H9 (cell line): ENCODE results near the gene KIF21A. TPM values are rescaled to one million over a fixed set of nuclear protein-coding genes. Genes with fewer than 3 reads are reported as not detected.

Experiments
- DNase-seq: peaks from one replicate; pipeline ENCODE4 v3.0.0-alpha.2; 2017
- H2AFZ ChIP-seq: one replicate; pipeline ENCODE4 v1.6.1; 2013; ENCODE audit warnings: mild to moderate bottlenecking, low read length, control low read depth, moderate library complexity
- H2AK5ac ChIP-seq: 2 replicates; pipeline ENCODE4 v1.6.1; 2013; ENCODE audit warnings: low read length, control low read depth, mixed read lengths; ENCODE audit not compliant: insufficient read length
- H2BK120ac ChIP-seq: one replicate; pipeline ENCODE4 v1.6.1; 2013; ENCODE audit warnings: low read depth, mild to moderate bottlenecking, low read length, control low read depth, inconsistent platforms; ENCODE audit not compliant: poor library complexity, severe bottlenecking
- H2BK12ac ChIP-seq: 2 replicates; pipeline ENCODE4 v1.6.1; 2013; ENCODE audit warnings: low read length, control low read depth, mixed read lengths, low read depth; ENCODE audit not compliant: insufficient read length
- H2BK15ac ChIP-seq: 2 replicates; pipeline ENCODE4 v1.6.1; 2013; ENCODE audit warnings: low read depth, low read length, control low read depth
- H2BK20ac ChIP-seq: one replicate; pipeline ENCODE4 v1.6.1; 2013; ENCODE audit warnings: low read depth, mild to moderate bottlenecking, low read length, control low read depth, inconsistent platforms; ENCODE audit not compliant: poor library complexity, severe bottlenecking
- H2BK5ac ChIP-seq: 2 replicates; pipeline ENCODE4 v1.6.1; 2013; ENCODE audit warnings: low read length, control low read depth, mixed read lengths; ENCODE audit not compliant: insufficient read length
- H3K14ac ChIP-seq: 2 replicates; pipeline ENCODE4 v1.6.1; 2013; ENCODE audit warnings: low read length, control low read depth; ENCODE audit not compliant: insufficient read depth
- H3K18ac ChIP-seq: 2 replicates; pipeline ENCODE4 v1.6.1; 2013; ENCODE audit warnings: low read depth, mild to moderate bottlenecking, mixed read lengths, low read length, control low read depth; ENCODE audit not compliant: insufficient read length
- H3K23ac ChIP-seq: 2 replicates; pipeline ENCODE4 v1.6.1; 2013; ENCODE audit warnings: low read length, control low read depth, mixed read lengths, low read depth; ENCODE audit not compliant: insufficient read length
- H3K23me2 ChIP-seq: 2 replicates; pipeline ENCODE4 v1.6.1; 2013; ENCODE audit warnings: low read depth, mild to moderate bottlenecking, mixed read lengths, low read length, control low read depth; ENCODE audit not compliant: insufficient read length, poor library complexity, severe bottlenecking
- H3K27ac ChIP-seq: 2 replicates; pipeline ENCODE4 v1.5.1; 2013; ENCODE audit warnings: low read length, control low read depth, mixed read lengths, low read depth; ENCODE audit not compliant: insufficient read length
- H3K27me3 ChIP-seq: 2 replicates; pipeline ENCODE4 v1.6.1; 2013; ENCODE audit warnings: low read length, control low read depth, inconsistent platforms; ENCODE audit not compliant: insufficient read depth
- H3K4ac ChIP-seq: 2 replicates; pipeline ENCODE4 v1.6.1; 2013; ENCODE audit warnings: low read depth, mild to moderate bottlenecking, control low read depth, inconsistent platforms, low read length, moderate library complexity
- H3K4me1 ChIP-seq: 2 replicates; pipeline ENCODE4 v1.6.1; 2013; ENCODE audit warnings: low read length, control low read depth, inconsistent platforms; ENCODE audit not compliant: insufficient read depth
- H3K4me2 ChIP-seq: 2 replicates; pipeline ENCODE4 v1.6.1; 2013; ENCODE audit warnings: low read length, control low read depth, mixed read lengths; ENCODE audit not compliant: insufficient read length, insufficient read depth
- H3K56ac ChIP-seq: 2 replicates; pipeline ENCODE4 v1.6.1; 2013; ENCODE audit warnings: low read depth, mild to moderate bottlenecking, mixed read lengths, low read length, control low read depth; ENCODE audit not compliant: insufficient read length
- H3K79me1 ChIP-seq: 2 replicates; pipeline ENCODE4 v1.6.1; 2013; ENCODE audit warnings: low read depth, mild to moderate bottlenecking, moderate library complexity, low read length, control low read depth, inconsistent platforms; ENCODE audit not compliant: insufficient read depth, poor library complexity, severe bottlenecking
- H3K79me2 ChIP-seq: 2 replicates; pipeline ENCODE4 v1.6.1; 2013; ENCODE audit warnings: low read length, control low read depth, inconsistent platforms; ENCODE audit not compliant: insufficient read depth
- H3K9ac ChIP-seq: 2 replicates; pipeline ENCODE4 v1.6.1; 2013; ENCODE audit warnings: low read length, control low read depth, mixed read lengths; ENCODE audit not compliant: insufficient read length; ENCODE audit errors: extremely low read depth
- H3K9me3 ChIP-seq: one replicate; pipeline ENCODE4 v1.6.1; 2013; ENCODE audit warnings: low read depth, low read length, inconsistent platforms; ENCODE audit not compliant: control insufficient read depth
- H3T11ph ChIP-seq: one replicate; pipeline ENCODE4 v1.6.1; 2013; ENCODE audit warnings: mild to moderate bottlenecking, low read length, control low read depth, inconsistent platforms
- H4K20me1 ChIP-seq: one replicate; pipeline ENCODE4 v1.6.1; 2013; ENCODE audit not compliant: control insufficient read depth, insufficient read length, insufficient read depth
- H4K5ac ChIP-seq: 2 replicates; pipeline ENCODE4 v1.6.1; 2013; ENCODE audit warnings: low read depth, mild to moderate bottlenecking, mixed read lengths, low read length, control low read depth; ENCODE audit not compliant: insufficient read length
- H4K8ac ChIP-seq: replicated peaks from 2 replicates; pipeline ENCODE4 v1.6.1; 2013; ENCODE audit warnings: low read length, control low read depth, mixed read lengths, low read depth; ENCODE audit not compliant: insufficient read length
- H4K91ac ChIP-seq: 2 replicates; pipeline ENCODE4 v1.6.1; 2013; ENCODE audit warnings: low read depth, mild to moderate bottlenecking, moderate library complexity, mixed read lengths, low read length, control low read depth; ENCODE audit not compliant: insufficient read length
- H3K27ac Mint-ChIP-seq, 3 experiments: 2 replicates in 2 of 3; 3 replicates in 1 of 3; pipeline ENCODE4 v1.8.0; 2020 to 2021; ENCODE audit warnings: mixed read lengths in 3 of 3, mild to moderate bottlenecking in 1 of 3, moderate library complexity in 1 of 3
- H3K27me3 Mint-ChIP-seq: 2 replicates; pipeline ENCODE4 v1.8.0; 2021; ENCODE audit warnings: low read depth, mild to moderate bottlenecking, moderate library complexity, mixed read lengths
- H3K36me3 Mint-ChIP-seq, 3 experiments: 2 replicates in 2 of 3; 3 replicates in 1 of 3; pipeline ENCODE4 v1.8.0; 2020 to 2021; ENCODE audit warnings: low read depth in 3 of 3, mixed read lengths in 3 of 3; ENCODE audit not compliant: insufficient read depth in 1 of 3
- H3K4me1 Mint-ChIP-seq, 2 experiments: 2 replicates each; pipeline ENCODE4 v1.8.0; 2020; ENCODE audit warnings: mixed read lengths in 2 of 2
- H3K4me3 Mint-ChIP-seq, 2 experiments: 2 replicates in 1 of 2; 3 replicates in 1 of 2; pipeline ENCODE4 v1.8.0; 2020 to 2021; ENCODE audit warnings: mild to moderate bottlenecking in 2 of 2, mixed read lengths in 2 of 2, moderate library complexity in 1 of 2
- H3K9me3 Mint-ChIP-seq, 2 experiments: 2 replicates in 1 of 2; 3 replicates in 1 of 2; pipeline ENCODE4 v1.8.0; 2020; ENCODE audit warnings: mild to moderate bottlenecking in 2 of 2, mixed read lengths in 2 of 2, moderate library complexity in 1 of 2
- WGBS: extraction: QIAGEN DNeasy Blood & Tissue Kit; methylation state at CpG from one replicate; pipeline ENCODE4 v1.1.7; 2013; ENCODE audit warnings: missing lambda C conversion rate, low lambda C conversion rate, mixed read lengths; ENCODE audit not compliant: insufficient read length; ENCODE audit errors: extremely low coverage; 5-methylcytosine and 5-hydroxymethylcytosine counted together
- total RNA-seq: library from RNA; stranded (reverse); gene quantifications from 2 replicates; pipeline ENCODE4 v1.2.1, GENCODE V29; 2021
- TF ChIP-seq, protein P1 (sequence below): fragments of 200-600 bp; sonication (generic); conservative IDR thresholded peaks from 3 replicates; pipeline ENCODE4 v1.8.0; 2021; ENCODE audit warnings: antibody characterized with exemption, mild to moderate bottlenecking

Gene KIF21A
- total RNA-seq, 1 experiment from 2014 or later, result 17.2 TPM

DNA sequence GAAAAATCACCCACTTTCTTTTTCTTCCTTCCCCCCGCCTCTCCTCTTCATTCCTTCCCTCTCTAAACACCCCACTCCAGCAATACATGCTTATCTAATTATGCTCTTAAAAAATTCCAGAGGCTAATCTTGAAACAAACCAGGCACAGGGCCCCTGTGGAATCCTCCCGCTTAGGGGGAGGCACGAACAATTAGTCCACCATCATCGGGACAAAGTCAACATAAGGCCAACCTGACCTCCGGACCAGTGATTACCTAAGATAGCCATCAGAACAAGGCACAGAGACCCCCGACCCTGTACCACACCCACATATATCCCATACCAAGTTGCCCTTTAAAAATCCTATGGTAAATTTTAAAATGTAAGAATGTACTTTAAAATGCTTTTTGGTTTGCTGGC is 47.1 kb downstream of the KIF21A start:
- H3T11ph ChIP-seq, result no peak overlapping the region
- H3K18ac ChIP-seq, result no peak overlapping the region
- H3K23me2 ChIP-seq, result no peaks in the 10 kb centered on the region
- H3K27me3 Mint-ChIP-seq, result no peaks in the 10 kb centered on the region
- H3K14ac ChIP-seq, result no peak overlapping the region
- no peak for DNase-seq
- H2BK20ac ChIP-seq, result no peak overlapping the region
- H3K4me1 ChIP-seq, result peaks cover 16% of the 10 kb centered on the region; the same call in 1 of the 2 replicates
- H3K9me3 Mint-ChIP-seq, result no peaks in the 10 kb centered on the region
- peaks cover 40 to 43% of the 10 kb centered on the region in 2 experiments for H3K4me1 Mint-ChIP-seq
- H3K9ac ChIP-seq, result no peak overlapping the region
- no peak overlapping the region for H4K8ac ChIP-seq
- no peak overlapping the region for H3K27ac ChIP-seq
- H3K9me3 ChIP-seq, result no peaks in the 10 kb centered on the region
- H2BK5ac ChIP-seq, result no peak overlapping the region
- no peak overlapping the region for H2AFZ ChIP-seq
- H2AK5ac ChIP-seq, result no peak overlapping the region
- no peak overlapping the region for H3K4me2 ChIP-seq
- no peak overlapping the region for H2BK120ac ChIP-seq
- H3K4me3 Mint-ChIP-seq, result no peak overlapping the region
- peak overlapping the region in 2 of 3 experiments; percentile 93 to 97; a peak in 6 of 7 replicates for H3K27ac Mint-ChIP-seq
- H3K4ac ChIP-seq, result no peak overlapping the region
- H3K36me3 Mint-ChIP-seq, result peaks cover 0 to 4% (median 2%) of the 10 kb centered on the region in 3 experiments; a peak in 3 of 7 replicates
- H2BK15ac ChIP-seq, result no peak overlapping the region
- H3K79me2 ChIP-seq, result peaks cover 2% of the 10 kb centered on the region; the same call in 1 of the 2 replicates
- no peak overlapping the region for H4K91ac ChIP-seq
- 100% methylated on average over 1 of the region's 6 CpGs for WGBS
- TF ChIP-seq, protein P1, sequence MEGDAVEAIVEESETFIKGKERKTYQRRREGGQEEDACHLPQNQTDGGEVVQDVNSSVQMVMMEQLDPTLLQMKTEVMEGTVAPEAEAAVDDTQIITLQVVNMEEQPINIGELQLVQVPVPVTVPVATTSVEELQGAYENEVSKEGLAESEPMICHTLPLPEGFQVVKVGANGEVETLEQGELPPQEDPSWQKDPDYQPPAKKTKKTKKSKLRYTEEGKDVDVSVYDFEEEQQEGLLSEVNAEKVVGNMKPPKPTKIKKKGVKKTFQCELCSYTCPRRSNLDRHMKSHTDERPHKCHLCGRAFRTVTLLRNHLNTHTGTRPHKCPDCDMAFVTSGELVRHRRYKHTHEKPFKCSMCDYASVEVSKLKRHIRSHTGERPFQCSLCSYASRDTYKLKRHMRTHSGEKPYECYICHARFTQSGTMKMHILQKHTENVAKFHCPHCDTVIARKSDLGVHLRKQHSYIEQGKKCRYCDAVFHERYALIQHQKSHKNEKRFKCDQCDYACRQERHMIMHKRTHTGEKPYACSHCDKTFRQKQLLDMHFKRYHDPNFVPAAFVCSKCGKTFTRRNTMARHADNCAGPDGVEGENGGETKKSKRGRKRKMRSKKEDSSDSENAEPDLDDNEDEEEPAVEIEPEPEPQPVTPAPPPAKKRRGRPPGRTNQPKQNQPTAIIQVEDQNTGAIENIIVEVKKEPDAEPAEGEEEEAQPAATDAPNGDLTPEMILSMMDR, result no peak
- no peaks in the 10 kb centered on the region for H4K20me1 ChIP-seq
- no peaks in the 10 kb centered on the region for H3K27me3 ChIP-seq
- no peaks in the 10 kb centered on the region for H3K79me1 ChIP-seq
- no peak overlapping the region for H3K56ac ChIP-seq
- no peak overlapping the region for H3K23ac ChIP-seq
- no peak overlapping the region for H2BK12ac ChIP-seq
- no peak overlapping the region for H4K5ac ChIP-seq
